A673 (cell line): Measurements from ENCODE around the gene RHOBTB3.

Experiments
- CTCF ChIP-seq: fragments of 300-800, 200-600 bp; sonication (generic); conservative IDR thresholded peaks from 2 replicates; pipeline ENCODE4 v1.5.1; 2017; ENCODE audit warnings: low read depth, mild to moderate bottlenecking, antibody characterized with exemption, low read length, moderate library complexity, mixed read lengths
- EZH2 ChIP-seq: fragments of 200-600 bp; sonication (generic); IDR thresholded peaks from 2 replicates; pipeline ENCODE4 v1.6.1; 2017; ENCODE audit warnings: borderline replicate concordance, low read depth, mild to moderate bottlenecking, mixed read lengths, antibody characterized with exemption, low read length; ENCODE audit not compliant: poor library complexity, severe bottlenecking

- TF ChIP-seq EZH2: no peak
- TF ChIP-seq CTCF: no peak
Measured at GRCh38 chr5:95743877-95744276, 12.7 kb downstream of the RHOBTB3 start.
